Measurements from ENCODE around the gene ABCA3.
"Not testable (repeated sequence)": the region's sequence is repeated elsewhere in the genome, so short reads cannot be mapped to it uniquely, and the experiment has no call there.

ABCA3 gene

GRCh38 chr16:2263026-2263425 is 77.5 kb downstream of the ABCA3 start:
- H3K9me3 ChIP-seq (ENCODE audit: control insufficient read depth in 5 of 5, low read length in 5 of 5); H3K27me3 ChIP-seq (ENCODE audit: control insufficient read depth in 5 of 5, insufficient read depth in 4 of 5, low read length in 5 of 5); H3K9ac ChIP-seq (ENCODE audit: low read length in 5 of 5); H3K4me3 ChIP-seq (ENCODE audit: low read depth in 1 of 5, low read length in 5 of 5); H3K27ac ChIP-seq (ENCODE audit: low read depth, low read length): not testable (repeated sequence)
- peaks cover 14 to 61% (median 40%) of the 10 kb centered on the region in 5 donors for H3K36me3 ChIP-seq (ENCODE audit: control insufficient read depth in 5 of 5, insufficient read depth in 5 of 5, low read length in 5 of 5)
- H3K4me1 ChIP-seq (ENCODE audit: control insufficient read depth in 5 of 5, insufficient read depth in 5 of 5, low read length in 5 of 5) = peaks cover under 1 to 24% (median 19%) of the 10 kb centered on the region in 5 donors

GRCh38 chr16:2260250-2260649 is 80.3 kb downstream of the ABCA3 start:
- H3K36me3 ChIP-seq (ENCODE audit: control insufficient read depth in 5 of 5, insufficient read depth in 5 of 5, low read length in 5 of 5) = peaks cover 14 to 86% (median 67%) of the 10 kb centered on the region in 5 donors

GRCh38 chr16:2258530-2258929 is 82.0 kb downstream of the ABCA3 start:
- not testable (repeated sequence) for H3K4me3 ChIP-seq (ENCODE audit: low read depth in 1 of 5, low read length in 5 of 5); H3K9ac ChIP-seq (ENCODE audit: low read length in 5 of 5); H3K4me1 ChIP-seq (ENCODE audit: control insufficient read depth in 5 of 5, insufficient read depth in 5 of 5, low read length in 5 of 5); H3K9me3 ChIP-seq (ENCODE audit: control insufficient read depth in 5 of 5, low read length in 5 of 5); H3K27ac ChIP-seq (ENCODE audit: low read depth, low read length); H3K27me3 ChIP-seq (ENCODE audit: control insufficient read depth in 5 of 5, insufficient read depth in 4 of 5, low read length in 5 of 5)
- H3K36me3 ChIP-seq (ENCODE audit: control insufficient read depth in 5 of 5, insufficient read depth in 5 of 5, low read length in 5 of 5) = peaks cover 12 to 90% (median 78%) of the 10 kb centered on the region in 5 donors

More at GRCh38 chr16:2260250-2260649, 80.3 kb downstream of the ABCA3 start:
- Histone ChIP-seq H3K4me3 (ENCODE audit: low read depth in 1 of 5, low read length in 5 of 5) (no peak overlapping the region), H3K27ac (ENCODE audit: low read depth, low read length) (no peak overlapping the region), H3K9ac (ENCODE audit: low read length in 5 of 5) (no peak overlapping the region), H3K4me1 (ENCODE audit: control insufficient read depth in 5 of 5, insufficient read depth in 5 of 5, low read length in 5 of 5) (peaks cover 0 to 7% (median 6%) of the 10 kb centered on the region in 5 donors), H3K27me3 (ENCODE audit: control insufficient read depth in 5 of 5, insufficient read depth in 4 of 5, low read length in 5 of 5) (no peaks in the 10 kb centered on the region), H3K9me3 (ENCODE audit: control insufficient read depth in 5 of 5, low read length in 5 of 5) (no peaks in the 10 kb centered on the region)

GRCh38 chr16:2257726-2258125 is 82.8 kb downstream of the ABCA3 start:
- H3K4me1 ChIP-seq (ENCODE audit: control insufficient read depth in 5 of 5, insufficient read depth in 5 of 5, low read length in 5 of 5) = no peaks in the 10 kb centered on the region
- no peak overlapping the region for H3K27ac ChIP-seq (ENCODE audit: low read depth, low read length)
- H3K36me3 ChIP-seq (ENCODE audit: control insufficient read depth in 5 of 5, insufficient read depth in 5 of 5, low read length in 5 of 5) = peaks cover 12 to 89% (median 75%) of the 10 kb centered on the region in 5 donors
- no peaks in the 10 kb centered on the region for H3K27me3 ChIP-seq (ENCODE audit: control insufficient read depth in 5 of 5, insufficient read depth in 4 of 5, low read length in 5 of 5)
- no peaks in the 10 kb centered on the region for H3K9me3 ChIP-seq (ENCODE audit: control insufficient read depth in 5 of 5, low read length in 5 of 5)
- no peak overlapping the region for H3K4me3 ChIP-seq (ENCODE audit: low read depth in 1 of 5, low read length in 5 of 5)
- no peak overlapping the region for H3K9ac ChIP-seq (ENCODE audit: low read length in 5 of 5)

GRCh38 chr16:2256531-2257140 is 83.9 kb downstream of the ABCA3 start:
- H3K9me3 ChIP-seq (ENCODE audit: control insufficient read depth in 5 of 5, low read length in 5 of 5) = no peaks in the 10 kb centered on the region
- no peaks in the 10 kb centered on the region for H3K27me3 ChIP-seq (ENCODE audit: control insufficient read depth in 5 of 5, insufficient read depth in 4 of 5, low read length in 5 of 5)
- H3K4me1 ChIP-seq (ENCODE audit: control insufficient read depth in 5 of 5, insufficient read depth in 5 of 5, low read length in 5 of 5) = peaks cover 1 to 7% (median 6%) of the 10 kb centered on the region in 5 donors
- peak overlapping the region in 1 of 5 donors; percentile 19 for H3K9ac ChIP-seq (ENCODE audit: low read length in 5 of 5)
- no peak overlapping the region for H3K4me3 ChIP-seq (ENCODE audit: low read depth in 1 of 5, low read length in 5 of 5)
- peaks cover 9 to 80% (median 65%) of the 10 kb centered on the region in 5 donors for H3K36me3 ChIP-seq (ENCODE audit: control insufficient read depth in 5 of 5, insufficient read depth in 5 of 5, low read length in 5 of 5)
- no peak overlapping the region for H3K27ac ChIP-seq (ENCODE audit: low read depth, low read length)

GRCh38 chr16:2253293-2253692 is 87.2 kb downstream of the ABCA3 start:
- H3K27me3 ChIP-seq (ENCODE audit: control insufficient read depth in 5 of 5, insufficient read depth in 4 of 5, low read length in 5 of 5) = no peaks in the 10 kb centered on the region
- no peak overlapping the region for H3K9ac ChIP-seq (ENCODE audit: low read length in 5 of 5)
- peaks cover 0 to 60% (median 51%) of the 10 kb centered on the region in 5 donors for H3K36me3 ChIP-seq (ENCODE audit: control insufficient read depth in 5 of 5, insufficient read depth in 5 of 5, low read length in 5 of 5)
- peaks cover 1 to 23% (median 20%) of the 10 kb centered on the region in 5 donors for H3K4me1 ChIP-seq (ENCODE audit: control insufficient read depth in 5 of 5, insufficient read depth in 5 of 5, low read length in 5 of 5)
- H3K27ac ChIP-seq (ENCODE audit: low read depth, low read length) = no peak overlapping the region
- no peak overlapping the region for H3K4me3 ChIP-seq (ENCODE audit: low read depth in 1 of 5, low read length in 5 of 5)
- H3K9me3 ChIP-seq (ENCODE audit: control insufficient read depth in 5 of 5, low read length in 5 of 5) = no peaks in the 10 kb centered on the region

- peaks cover 0 to 55% (median 46%) of the 10 kb centered on the region in 5 donors for H3K36me3 ChIP-seq (ENCODE audit: control insufficient read depth in 5 of 5, insufficient read depth in 5 of 5, low read length in 5 of 5)
- no peak overlapping the region for H3K9ac ChIP-seq (ENCODE audit: low read length in 5 of 5)
- H3K9me3 ChIP-seq (ENCODE audit: control insufficient read depth in 5 of 5, low read length in 5 of 5) = no peaks in the 10 kb centered on the region
- H3K27ac ChIP-seq (ENCODE audit: low read depth, low read length) = no peak overlapping the region
- H3K4me1 ChIP-seq (ENCODE audit: control insufficient read depth in 5 of 5, insufficient read depth in 5 of 5, low read length in 5 of 5) = peaks cover 1 to 23% (median 20%) of the 10 kb centered on the region in 5 donors
- H3K4me3 ChIP-seq (ENCODE audit: low read depth in 1 of 5, low read length in 5 of 5) = no peak overlapping the region
- no peaks in the 10 kb centered on the region for H3K27me3 ChIP-seq (ENCODE audit: control insufficient read depth in 5 of 5, insufficient read depth in 4 of 5, low read length in 5 of 5)
Observed at GRCh38 chr16:2252806-2253148, 87.8 kb downstream of the ABCA3 start.

GRCh38 chr16:2251296-2252111 is 89.0 kb downstream of the ABCA3 start, which contains the start of gene ECI1:
ECI1 (minus strand) TSS chr16:2251587; CDS start chr16:2251566, 21 bp downstream.
- Histone ChIP-seq H3K4me3 (ENCODE audit: low read depth in 1 of 5, low read length in 5 of 5) (peak within 1 kb of the TSS; percentile 62 to 79 (median 69)), H3K9me3 (ENCODE audit: control insufficient read depth in 5 of 5, low read length in 5 of 5) (no peaks in the 10 kb centered on the region), H3K9ac (ENCODE audit: low read length in 5 of 5) (peak within 1 kb of the TSS; percentile 35 to 86 (median 66)), H3K27me3 (ENCODE audit: control insufficient read depth in 5 of 5, insufficient read depth in 4 of 5, low read length in 5 of 5) (no peaks in the 10 kb centered on the region), H3K27ac (ENCODE audit: low read depth, low read length) (peak within 1 kb of the TSS; percentile 79), H3K4me1 (ENCODE audit: control insufficient read depth in 5 of 5, insufficient read depth in 5 of 5, low read length in 5 of 5) (peaks cover 1 to 23% (median 20%) of the 10 kb centered on the region in 5 donors), H3K36me3 (ENCODE audit: control insufficient read depth in 5 of 5, insufficient read depth in 5 of 5, low read length in 5 of 5) (peaks cover 0 to 45% (median 34%) of the 10 kb centered on the region in 5 donors)

- peak overlapping the region; percentile 79 for H3K27ac ChIP-seq (ENCODE audit: low read depth, low read length)
- peaks cover 0 to 45% (median 34%) of the 10 kb centered on the region in 5 donors for H3K36me3 ChIP-seq (ENCODE audit: control insufficient read depth in 5 of 5, insufficient read depth in 5 of 5, low read length in 5 of 5)
- no peaks in the 10 kb centered on the region for H3K9me3 ChIP-seq (ENCODE audit: control insufficient read depth in 5 of 5, low read length in 5 of 5)
- peaks cover 1 to 23% (median 20%) of the 10 kb centered on the region in 5 donors for H3K4me1 ChIP-seq (ENCODE audit: control insufficient read depth in 5 of 5, insufficient read depth in 5 of 5, low read length in 5 of 5)
- H3K9ac ChIP-seq (ENCODE audit: low read length in 5 of 5) = peak overlapping the region in 4 of 5 donors; percentile 40 to 80 (median 62)
- H3K27me3 ChIP-seq (ENCODE audit: control insufficient read depth in 5 of 5, insufficient read depth in 4 of 5, low read length in 5 of 5) = no peaks in the 10 kb centered on the region
- H3K4me3 ChIP-seq (ENCODE audit: low read depth in 1 of 5, low read length in 5 of 5) = peak overlapping the region; percentile 62 to 79 (median 69)
Observed at GRCh38 chr16:2250652-2251295, 89.8 kb downstream of the ABCA3 start.
